NCI-H1092 (cell line): ENCODE data around the gene CFAP74.

Source experiments
- DNase-seq: peaks from one replicate; lab custom pipeline; 2025; lab: John Stamatoyannopoulos, UW

The CFAP74 gene

DNA sequence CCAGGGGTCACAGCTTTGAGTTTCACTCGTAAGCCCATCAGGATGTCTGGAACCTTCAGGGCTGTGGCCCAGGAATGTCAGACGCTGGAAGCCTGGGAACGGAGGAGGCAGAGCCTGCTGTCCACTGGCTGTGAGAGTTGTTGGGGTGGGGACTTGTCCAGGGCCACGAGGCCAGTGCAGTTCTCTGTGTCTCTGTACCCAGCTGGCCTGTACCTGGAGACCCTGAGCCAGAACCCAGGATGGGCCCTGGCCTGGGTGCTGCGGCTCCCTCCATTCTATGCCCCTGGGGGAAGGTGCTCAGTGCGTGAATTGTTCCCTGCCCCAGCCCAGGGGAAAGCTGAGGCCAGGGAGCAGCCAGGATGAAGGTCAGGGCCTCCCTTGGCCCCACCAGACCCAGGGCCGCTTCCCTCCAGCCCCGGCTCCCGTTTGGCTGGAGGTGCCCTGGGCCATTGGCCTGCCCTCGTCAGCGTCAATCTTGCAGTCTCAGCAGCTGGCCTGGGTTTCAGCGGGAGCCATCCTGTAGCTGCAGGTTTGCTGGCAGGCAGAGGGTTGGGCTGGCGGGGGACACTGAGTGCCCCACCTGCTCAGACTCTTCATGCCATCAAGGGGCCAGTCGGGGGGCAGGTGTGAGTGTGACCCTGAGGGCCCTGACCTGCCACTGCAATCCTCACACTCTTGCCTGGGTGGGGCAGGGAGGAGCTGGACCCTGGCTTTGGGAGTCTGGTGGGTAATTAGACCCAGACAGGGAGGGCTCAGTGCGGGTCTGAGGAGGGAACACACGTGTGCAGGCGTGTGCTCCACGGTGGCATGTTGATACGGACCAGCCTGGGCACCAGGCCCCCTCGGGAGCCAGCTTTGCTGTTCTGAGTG lies 89.2 kb downstream of the CFAP74 start:
- no peak for DNase-seq

DNA sequence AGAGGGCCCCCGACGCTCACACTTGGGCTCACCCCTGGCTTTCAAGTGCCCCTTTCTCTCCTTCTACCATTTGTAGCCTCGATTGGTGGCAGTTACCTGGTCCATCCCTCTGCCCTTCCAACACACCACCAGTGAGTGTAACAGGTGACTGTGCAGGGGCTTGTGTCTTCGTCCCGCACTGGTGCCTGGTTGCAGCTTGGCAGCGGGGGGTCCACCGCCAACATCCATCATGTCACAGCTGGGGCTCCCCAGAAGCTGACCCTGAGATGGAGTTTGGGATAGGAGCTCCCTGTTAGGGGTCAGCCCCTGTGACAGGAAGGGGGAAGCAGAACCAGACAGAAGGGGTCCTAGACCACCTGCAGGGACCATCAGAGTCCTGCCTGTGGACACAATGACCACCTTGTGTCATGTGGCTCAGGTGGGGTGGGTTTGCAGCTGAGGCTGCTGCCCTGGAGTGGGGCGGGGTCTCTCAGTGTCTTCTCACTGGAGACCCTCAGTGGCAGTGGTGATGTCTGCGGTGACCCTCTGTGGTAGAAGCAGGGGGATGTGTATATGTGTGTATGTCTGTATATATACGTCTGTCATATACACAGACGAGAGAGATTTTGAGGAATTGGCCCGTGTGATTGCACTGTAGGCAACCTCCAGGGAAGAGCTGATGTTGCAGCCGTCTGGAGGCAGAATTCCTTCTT lies 92.1 kb downstream of the CFAP74 start:
- DNase-seq, result no peak

DNA sequence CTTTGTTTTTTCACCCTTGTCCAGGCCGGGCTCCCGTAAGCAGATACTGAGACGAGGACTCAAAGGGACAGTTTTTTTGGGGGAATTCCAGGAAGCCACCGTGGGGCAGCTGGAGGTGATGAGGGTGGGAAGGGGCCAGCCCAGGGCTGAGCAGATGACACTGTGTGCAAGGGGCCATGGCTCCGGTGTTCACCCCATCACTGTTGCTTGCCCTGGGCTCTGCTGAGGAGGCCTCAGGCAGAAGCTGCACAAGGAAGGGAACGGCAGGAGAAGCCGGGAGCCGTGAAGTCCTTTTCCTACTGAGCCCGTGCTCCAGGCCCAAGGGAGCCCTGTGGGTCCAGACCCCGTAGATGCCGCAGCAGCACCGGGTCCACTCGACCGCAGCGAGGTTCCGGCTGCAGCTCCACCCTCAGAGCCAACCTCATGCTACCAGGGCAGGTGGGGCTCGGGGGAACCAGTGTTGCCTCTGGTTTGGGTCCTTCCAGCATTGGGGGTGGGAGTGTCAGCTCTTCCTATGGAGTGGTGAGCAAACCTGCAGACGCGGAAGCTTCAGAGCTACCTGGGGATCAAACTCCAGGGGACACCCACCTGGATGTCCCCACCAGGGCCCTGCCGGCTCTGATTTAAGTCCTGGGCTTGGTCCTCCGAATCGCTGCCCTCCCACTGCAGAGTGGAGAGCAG lies 92.8 kb downstream of the CFAP74 start:
- no peak for DNase-seq

DNA sequence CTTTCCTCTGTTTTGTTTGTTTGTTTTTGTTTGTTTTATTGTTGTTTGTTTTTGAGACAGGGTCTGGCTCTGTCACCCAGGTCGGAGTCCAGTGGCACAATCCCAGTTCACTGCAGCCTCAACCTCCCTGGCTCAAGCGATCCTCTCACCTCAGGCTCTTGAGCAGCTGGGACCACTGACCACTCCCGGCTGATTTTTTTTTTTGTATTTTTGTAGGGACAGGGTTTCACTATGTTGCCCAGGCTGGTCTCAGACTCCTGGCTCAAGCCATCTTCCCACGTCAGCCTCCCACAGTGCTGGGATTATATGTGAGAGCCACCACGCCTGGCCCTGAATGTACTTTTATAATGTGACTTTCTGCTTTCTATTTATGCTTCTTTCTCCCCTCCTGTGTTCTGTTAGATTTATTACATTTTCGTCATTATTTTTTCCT lies 93.5 kb downstream of the CFAP74 start:
- DNase-seq, result no peak

- no peak for DNase-seq
Observed at GRCh38 chr1:1908506-1908791, 95.1 kb downstream of the CFAP74 start.

GRCh38 chr1:1907098-1907736 lies 96.4 kb downstream of the CFAP74 start:
- DNase-seq, result no peak

GRCh38 chr1:1906185-1907097 lies 97.1 kb downstream of the CFAP74 start:
- DNase-seq, result no peak

- DNase-seq, result no peak
Observed at GRCh38 chr1:1903224-1903623, 100.4 kb downstream of the CFAP74 start.

DNA sequence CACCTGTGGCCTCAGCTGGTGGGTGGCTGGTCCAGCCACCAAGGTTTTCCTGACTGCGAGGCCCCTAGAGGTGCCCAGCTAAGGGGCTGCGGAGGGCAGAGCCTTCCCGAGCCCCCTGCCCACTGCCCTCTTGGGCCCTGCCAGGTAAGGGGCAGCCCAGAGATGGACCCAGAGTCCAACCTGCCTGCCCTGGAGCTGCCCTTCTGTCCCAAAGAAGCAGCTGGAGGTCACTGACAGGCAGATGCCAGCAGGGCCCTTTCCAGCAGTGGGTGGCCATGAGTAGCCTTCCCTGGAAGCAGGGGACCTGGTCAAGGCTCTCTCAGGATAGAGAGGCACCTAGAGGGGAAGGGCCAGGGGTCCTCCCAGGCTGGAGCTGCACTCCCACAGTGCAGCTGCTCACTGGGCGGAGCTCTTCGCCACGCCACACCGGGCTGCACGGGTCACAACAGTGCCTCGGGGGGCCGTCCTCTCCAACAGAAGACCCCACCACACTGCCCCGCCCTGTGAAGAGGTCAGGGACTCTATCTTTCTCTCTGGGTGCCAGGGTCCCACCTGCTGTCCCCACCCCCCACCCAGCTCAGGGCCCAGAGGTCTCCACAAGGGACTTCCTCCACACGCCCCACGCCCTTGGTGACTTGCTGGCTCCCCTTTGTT lies 101.8 kb downstream of the CFAP74 start:
- no peak for DNase-seq

DNA sequence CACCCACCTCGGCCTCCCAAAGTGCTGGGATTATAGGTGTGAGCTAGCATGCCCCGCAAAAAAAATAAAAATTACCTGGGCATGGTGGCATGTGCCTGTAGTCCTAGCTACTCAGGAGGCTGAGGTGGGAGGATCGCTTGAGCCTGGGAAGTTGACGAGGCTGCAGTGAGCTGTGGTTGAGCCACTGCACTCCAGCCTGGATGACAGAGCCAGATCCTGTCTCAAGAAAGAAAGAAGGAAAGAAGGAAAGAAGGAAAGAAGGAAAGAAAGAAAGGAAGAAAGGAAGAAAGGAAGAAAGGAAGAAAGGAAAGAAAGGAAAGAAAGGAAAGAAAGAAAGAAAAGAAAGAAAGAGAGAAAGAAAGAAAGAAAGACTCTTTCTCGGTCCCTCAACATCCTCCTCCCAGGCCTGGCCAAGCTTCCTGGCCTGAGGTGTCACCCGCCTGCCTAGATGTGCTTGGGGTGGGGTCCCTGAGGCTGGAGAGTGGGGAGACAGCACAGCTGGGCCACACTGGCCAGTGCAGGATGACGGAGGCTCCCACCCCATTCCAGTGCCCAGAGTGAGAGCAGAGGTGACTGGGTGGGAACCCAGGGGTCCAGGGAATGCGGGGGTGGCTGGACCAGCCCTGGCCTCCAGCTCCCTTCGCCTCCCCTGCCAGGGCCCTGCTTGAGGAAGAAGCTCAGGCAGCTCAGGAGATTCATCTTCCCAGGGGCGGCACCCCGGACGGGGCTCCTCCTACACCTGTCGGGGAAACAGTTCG lies 102.5 kb downstream of the CFAP74 start:
- DNase-seq, result no peak

DNA sequence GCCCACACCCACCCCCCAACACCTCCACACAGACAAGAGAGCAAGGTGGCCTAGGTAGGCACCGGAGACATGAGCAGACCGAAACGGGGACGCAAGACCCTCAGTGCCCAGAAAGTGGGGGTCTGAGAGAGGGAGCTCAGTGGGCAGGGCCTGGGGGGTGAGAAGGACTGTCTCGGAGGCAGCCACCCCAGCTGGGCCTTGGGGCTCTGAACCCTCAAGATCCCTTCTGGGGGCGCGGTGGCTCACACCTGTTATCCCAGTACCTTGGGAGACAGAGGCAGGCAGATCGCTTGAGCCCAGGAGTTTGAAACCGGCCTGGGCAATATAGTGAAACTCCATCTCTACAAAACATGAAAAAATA lies 103.6 kb downstream of the CFAP74 start:
- no peak for DNase-seq

- DNase-seq, result no peak
Observed at GRCh38 chr1:1899266-1899966, 104.2 kb downstream of the CFAP74 start.

GRCh38 chr1:1898246-1898933 lies 105.2 kb downstream of the CFAP74 start:
- DNase-seq, result no peak

DNA sequence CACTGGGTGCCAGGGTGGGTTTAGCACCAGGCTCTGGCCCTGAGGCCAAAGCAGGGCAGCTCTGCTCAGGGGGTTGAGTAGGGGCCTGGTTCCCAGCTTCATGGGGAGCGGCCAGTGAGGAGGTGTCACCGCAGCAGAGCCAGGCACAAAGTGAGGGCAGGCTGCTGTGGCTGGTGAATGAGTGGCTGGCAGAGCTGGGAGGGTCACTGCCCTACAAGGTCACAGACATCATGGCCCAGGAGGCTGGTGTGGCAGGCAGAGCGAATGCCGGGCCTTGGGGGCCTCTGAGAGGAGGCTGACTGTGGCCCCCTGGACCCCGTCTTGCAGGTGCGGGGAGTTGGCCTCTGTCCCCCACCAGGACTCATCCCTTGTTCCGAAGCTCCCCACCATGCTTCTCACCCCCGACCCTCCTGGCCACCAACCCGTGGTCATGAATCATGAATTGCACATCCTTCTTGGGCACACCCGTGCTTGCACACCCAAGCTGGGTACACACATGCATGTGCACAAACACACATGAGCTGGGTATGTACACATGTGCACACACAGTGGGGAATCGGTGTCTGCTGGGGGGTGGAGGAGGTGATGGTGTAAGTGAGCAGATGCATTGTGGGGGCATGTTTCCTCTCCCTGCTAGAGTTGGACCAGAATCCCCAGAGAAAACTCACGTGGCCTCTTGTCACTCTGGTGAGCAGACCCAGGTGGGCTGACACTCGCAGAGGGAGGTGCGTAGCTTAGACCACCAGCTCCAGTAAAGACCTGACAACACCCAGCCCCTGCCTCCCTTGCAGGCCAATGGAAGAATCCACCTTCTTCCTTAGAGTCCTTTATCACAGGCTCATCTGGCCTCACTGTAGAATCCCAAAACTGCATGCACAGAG lies 107.9 kb downstream of the CFAP74 start:
- DNase-seq, result no peak

DNA sequence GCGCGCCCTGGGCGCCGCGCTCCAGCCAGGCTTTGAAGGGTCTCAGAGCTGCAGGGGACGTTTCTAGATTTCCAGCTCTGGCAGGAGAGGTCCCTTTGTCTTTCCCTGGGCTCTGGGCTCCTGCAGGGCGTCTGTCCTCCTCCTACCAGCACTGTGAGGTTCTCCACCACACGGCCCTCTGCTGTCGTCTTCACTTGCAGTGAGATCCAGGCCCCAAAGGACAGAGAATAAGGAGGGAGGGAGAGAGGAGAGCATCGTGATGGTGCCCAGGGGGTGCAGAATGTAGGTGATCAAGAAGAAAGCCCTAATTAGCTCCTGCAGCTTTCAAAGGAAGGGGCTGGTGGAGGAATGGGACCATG lies 108.5 kb downstream of the CFAP74 start:
- DNase-seq, result no peak

- DNase-seq, result no peak
Observed at GRCh38 chr1:1894354-1895059, 109.1 kb downstream of the CFAP74 start.

DNA sequence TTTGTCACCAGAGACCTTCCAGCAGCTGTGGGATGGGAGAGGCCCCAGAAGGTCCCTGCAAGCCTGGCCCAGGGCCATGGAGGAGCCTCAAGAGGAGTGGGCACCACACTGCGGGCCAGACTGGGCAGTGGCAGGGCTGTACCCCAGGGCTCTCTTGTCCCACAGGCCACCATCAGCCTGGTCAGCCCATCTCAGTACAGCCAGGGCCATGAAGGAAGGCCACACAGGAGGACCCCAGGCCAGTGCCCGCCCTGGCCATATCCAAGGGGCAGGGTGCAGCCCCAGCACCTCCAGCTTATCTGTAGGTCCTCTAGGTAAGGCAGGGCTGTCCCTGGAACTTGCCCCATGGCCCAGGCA lies 109.6 kb downstream of the CFAP74 start:
- no peak for DNase-seq
